Natural killer cell (primary cell): ENCODE measurements around the gene C1QTNF4. TPM values are rescaled to one million over a fixed set of nuclear protein-coding genes. Genes with fewer than 3 reads are reported as not detected.
A peak's percentile ranks its signal among the peaks of the same experiment; 100 is the strongest.

Experiments
- ATAC-seq, 3 donors: fragments of 150-1000 bp in 2 of 3; fragments of 200-7000 bp in 1 of 3; cut with Tn5 transposase; 1 replicate in 1 of 3; 2 replicates in 2 of 3; pipeline ENCODE4 v1.10.0; 2021; ENCODE audit warnings: mild to moderate bottlenecking in 2 of 3, moderate library complexity in 2 of 3
- DNase-seq, 2 donors: peaks; one replicate each; pipeline versions ENCODE4 v3.0.0 to v3.0.0-alpha.2; 2013 to 2021; ENCODE audit warnings: mixed read lengths in 1 of 2
- H3K27ac ChIP-seq: one replicate; pipeline ENCODE4 v1.5.1; 2013; ENCODE audit warnings: mild to moderate bottlenecking, low read length
- H3K27me3 ChIP-seq: one replicate; pipeline ENCODE4 v1.6.1; 2013; ENCODE audit warnings: low read length; ENCODE audit not compliant: control insufficient read depth, insufficient read depth
- H3K36me3 ChIP-seq: one replicate; pipeline ENCODE4 v1.6.1; 2013; ENCODE audit warnings: low read length; ENCODE audit not compliant: control insufficient read depth, insufficient read depth
- H3K4me1 ChIP-seq: one replicate; pipeline ENCODE4 v1.6.1; 2013; ENCODE audit warnings: low read length; ENCODE audit not compliant: control insufficient read depth, insufficient read depth
- H3K4me3 ChIP-seq: one replicate; pipeline ENCODE4 v1.5.1; 2013; ENCODE audit warnings: low read length
- H3K9me3 ChIP-seq: one replicate; pipeline ENCODE4 v1.6.1; 2013; ENCODE audit warnings: low read length; ENCODE audit not compliant: control insufficient read depth, insufficient read depth
- H3K27ac Mint-ChIP-seq, 2 donors: one replicate each; pipeline ENCODE4 v1.8.0; 2022; ENCODE audit warnings: mild to moderate bottlenecking in 2 of 2, mixed read lengths in 2 of 2, moderate library complexity in 1 of 2
- H3K27me3 Mint-ChIP-seq, 2 donors: one replicate each; pipeline ENCODE4 v1.8.0; 2022; ENCODE audit warnings: low read depth in 2 of 2, mixed read lengths in 2 of 2
- H3K36me3 Mint-ChIP-seq: one replicate; pipeline ENCODE4 v1.8.0; 2022; ENCODE audit warnings: mixed read lengths
- H3K4me1 Mint-ChIP-seq, 2 donors: one replicate each; pipeline ENCODE4 v1.8.0; 2022; ENCODE audit warnings: mixed read lengths in 2 of 2
- H3K4me3 Mint-ChIP-seq: one replicate; pipeline ENCODE4 v1.8.0; 2022; ENCODE audit warnings: mild to moderate bottlenecking, moderate library complexity, mixed read lengths
- H3K9me3 Mint-ChIP-seq, 2 donors: one replicate each; pipeline ENCODE4 v1.8.0; 2022; ENCODE audit warnings: mixed read lengths in 2 of 2
- CTCF ChIP-seq: fragments of 200-600 bp; IDR thresholded peaks from one replicate; pipeline ENCODE4 v1.8.0; 2022; ENCODE audit warnings: antibody characterized with exemption
- WGBS: methylation state at CpG from one replicate; pipeline ENCODE4 v1.1.7; 2013; ENCODE audit warnings: missing lambda C conversion rate; ENCODE audit not compliant: insufficient coverage; 5-methylcytosine and 5-hydroxymethylcytosine counted together
- intact Hi-C: fragments of 100-400 bp; cut with micrococcal nuclease; formaldehyde crosslinking; loops from one replicate; pipeline ENCODE4 v1.14.2; 2022
- total RNA-seq, 4 donors: library from RNA; stranded (reverse); fragments of 120-200 nt in 1 of 4; gene quantifications; one replicate each; pipeline versions ENCODE4 v1.2.3 to v1.2.4, GENCODE V29; 2013 to 2022

C1QTNF4 gene
- total RNA-seq, 3 donors from 2014 or later (not counting 1 experiment from before 2014, with no cell fraction given) = 0.78 to 2.0 (median 1.3) TPM

- intact Hi-C loops = no loop called here
- Histone ChIP-seq H3K27me3 (no peaks in the 10 kb centered on the region), H3K4me1 (peaks cover 17% of the 10 kb centered on the region), H3K9me3 (no peaks in the 10 kb centered on the region), H3K27ac (no peak overlapping the region), H3K36me3 (peaks cover 21% of the 10 kb centered on the region), H3K4me3 (no peak overlapping the region)
- Mint-ChIP-seq H3K9me3 (no peaks in the 10 kb centered on the region), H3K4me1 (peaks cover 20 to 22% of the 10 kb centered on the region in 2 donors), H3K4me3 (no peak overlapping the region), H3K27ac (no peak overlapping the region), H3K27me3 (peaks cover 0 to 5% of the 10 kb centered on the region in 2 donors), H3K36me3 (peaks cover 9% of the 10 kb centered on the region)
- ATAC-seq (no peak), DNase-seq (no peak)
- no peak for TF ChIP-seq CTCF
- WGBS = 61% methylated on average over 3 of the region's 3 CpGs
Measured at GRCh38 chr11:47617417-47617809, 23.2 kb upstream of the C1QTNF4 start.

- no peak for TF ChIP-seq CTCF
- DNase-seq (peak in 1 of 2 donors; percentile 35), ATAC-seq (no peak)
- WGBS = 91% methylated on average over 10 of the region's 10 CpGs
- Histone ChIP-seq H3K27ac (no peak overlapping the region), H3K27me3 (no peaks in the 10 kb centered on the region), H3K4me1 (peaks cover 19% of the 10 kb centered on the region), H3K9me3 (no peaks in the 10 kb centered on the region), H3K36me3 (peaks cover 20% of the 10 kb centered on the region), H3K4me3 (no peak overlapping the region)
- no peak overlapping the region for H3K27ac Mint-ChIP-seq
- no peaks in the 10 kb centered on the region for H3K9me3 Mint-ChIP-seq
- intact Hi-C loops = no loop called here
- peaks cover 20 to 22% of the 10 kb centered on the region in 2 donors for H3K4me1 Mint-ChIP-seq
- H3K36me3 Mint-ChIP-seq = peaks cover 9% of the 10 kb centered on the region
- peaks cover 0 to 5% of the 10 kb centered on the region in 2 donors for H3K27me3 Mint-ChIP-seq
- H3K4me3 Mint-ChIP-seq = peak overlapping the region; percentile 81
Measured at GRCh38 chr11:47616726-47617416, 22.7 kb upstream of the C1QTNF4 start.

- H3K9me3 Mint-ChIP-seq = no peaks in the 10 kb centered on the region
- Histone ChIP-seq H3K4me1 (peaks cover 23% of the 10 kb centered on the region), H3K27me3 (no peaks in the 10 kb centered on the region), H3K36me3 (peaks cover 4% of the 10 kb centered on the region), H3K9me3 (no peaks in the 10 kb centered on the region), H3K4me3 (no peak overlapping the region), H3K27ac (no peak overlapping the region)
- H3K4me3 Mint-ChIP-seq = peak overlapping the region; percentile 81
- DNase-seq (no peak), ATAC-seq (no peak)
- H3K27me3 Mint-ChIP-seq = peaks cover 0 to 5% of the 10 kb centered on the region in 2 donors
- H3K36me3 Mint-ChIP-seq = peaks cover 9% of the 10 kb centered on the region
- H3K27ac Mint-ChIP-seq = no peak overlapping the region
- intact Hi-C loops = no loop called here
- peaks cover 20 to 22% of the 10 kb centered on the region in 2 donors for H3K4me1 Mint-ChIP-seq
- no peak for TF ChIP-seq CTCF
Measured at GRCh38 chr11:47615249-47615648, 21.0 kb upstream of the C1QTNF4 start.

- Mint-ChIP-seq H3K4me1 (peaks cover 14 to 19% of the 10 kb centered on the region in 2 donors), H3K9me3 (no peaks in the 10 kb centered on the region), H3K36me3 (no peaks in the 10 kb centered on the region), H3K4me3 (no peak overlapping the region), H3K27ac (no peak overlapping the region), H3K27me3 (peaks cover 2 to 11% of the 10 kb centered on the region in 2 donors)
- Histone ChIP-seq H3K4me1 (peaks cover 15% of the 10 kb centered on the region), H3K36me3 (no peaks in the 10 kb centered on the region), H3K9me3 (no peaks in the 10 kb centered on the region), H3K27me3 (no peaks in the 10 kb centered on the region), H3K27ac (no peak overlapping the region), H3K4me3 (no peak overlapping the region)
- intact Hi-C loops = no loop called here
- 50% methylated on average over 6 of the region's 6 CpGs for WGBS
- TF ChIP-seq CTCF = no peak
- DNase-seq (no peak), ATAC-seq (no peak)
Measured at GRCh38 chr11:47611348-47611794, 17.2 kb upstream of the C1QTNF4 start.
